ENCODE results near the gene VRK3.
A peak's percentile ranks its signal among the peaks of the same experiment; 100 is the strongest.
"Not testable (repeated sequence)": the region's sequence is repeated elsewhere in the genome, so short reads cannot be mapped to it uniquely, and the experiment has no call there.

Gene VRK3

GRCh38 chr19:49960980-49961379 lies 64.2 kb downstream of the VRK3 start, which contains the start of gene SIGLEC11:
Gene SIGLEC11 (minus strand): TSS chr19:49961172. CDS start chr19:49961081, 91 bp downstream.
- H3K4me3 ChIP-seq, result peak within 1 kb of the TSS in 1 of 7 experiments; percentile 3
- not testable (repeated sequence) for H3K27ac ChIP-seq

DNA sequence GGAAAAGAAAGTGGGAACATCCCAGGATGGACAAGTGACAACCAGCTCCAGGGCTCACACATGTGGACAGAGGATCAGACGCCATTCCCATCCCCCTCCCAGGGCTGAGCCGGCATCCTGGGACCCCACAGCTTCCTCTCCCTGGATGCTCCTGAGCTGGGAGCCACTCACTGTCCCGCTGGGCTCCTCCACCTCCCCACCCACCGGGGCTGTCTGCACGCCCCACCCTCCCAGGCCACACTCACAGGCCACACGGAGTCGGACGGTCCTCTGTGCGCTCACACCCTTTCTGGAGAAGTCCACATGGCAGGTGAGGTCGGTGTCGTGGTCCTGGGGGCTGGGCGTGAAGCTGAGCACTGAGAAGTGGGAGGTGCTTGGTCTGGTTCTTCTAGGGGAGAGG lies 65.3 kb downstream of the VRK3 start:
- H3K4me3 ChIP-seq, H3K27ac ChIP-seq: not testable (repeated sequence)

- not testable (repeated sequence) for H3K27ac ChIP-seq, H3K4me3 ChIP-seq
Observed at GRCh38 chr19:49958596-49958995, 66.6 kb downstream of the VRK3 start.

GRCh38 chr19:49958144-49958543 lies 67.0 kb downstream of the VRK3 start:
- H3K27ac ChIP-seq, H3K4me3 ChIP-seq: not testable (repeated sequence)

GRCh38 chr19:49957262-49957915 lies 67.8 kb downstream of the VRK3 start:
- Histone ChIP-seq H3K4me3 (no peak overlapping the region), H3K27ac (no peak overlapping the region)

- no peak overlapping the region for H3K4me3 ChIP-seq
Observed at GRCh38 chr19:49956115-49956495, 69.1 kb downstream of the VRK3 start.

GRCh38 chr19:49954933-49955332 lies 70.2 kb downstream of the VRK3 start:
- no peak overlapping the region for H3K27ac ChIP-seq

More at GRCh38 chr19:49956115-49956495, 69.1 kb downstream of the VRK3 start:
- H3K27ac ChIP-seq, result no peak overlapping the region

DNA sequence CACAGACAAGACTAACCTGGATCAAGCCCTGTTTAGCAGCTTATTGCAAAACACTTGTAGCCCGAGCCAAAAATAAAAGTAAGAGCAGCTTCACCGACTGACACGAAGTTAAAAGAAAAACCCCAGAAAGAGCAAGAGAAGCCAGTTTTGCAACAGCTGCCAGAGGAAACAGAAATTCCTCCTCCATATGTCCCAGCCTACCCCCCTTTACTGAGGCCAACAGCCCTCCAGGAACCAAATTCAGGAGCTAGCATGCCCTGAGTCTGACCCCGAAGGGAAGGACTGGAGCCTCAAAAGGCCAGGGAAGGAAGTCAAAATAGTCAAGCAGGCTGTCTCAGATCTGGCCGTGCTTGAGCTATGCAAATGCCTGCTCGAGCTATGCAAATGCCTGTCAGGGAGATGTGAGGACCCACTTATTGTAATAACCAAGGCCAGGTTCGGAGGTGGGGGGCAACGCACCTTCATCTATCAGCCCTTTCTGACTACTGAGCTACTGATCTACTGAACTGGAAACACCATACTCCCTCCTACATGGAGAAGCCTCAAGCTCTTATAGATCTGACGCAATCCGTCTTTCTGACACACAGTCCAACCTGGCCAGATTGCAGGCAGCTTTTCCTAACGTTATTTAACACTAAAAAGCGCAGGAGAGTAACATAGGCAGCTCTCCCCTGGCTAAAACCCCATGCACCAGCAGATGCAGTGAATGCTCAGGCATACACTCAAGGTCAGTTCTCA lies 70.9 kb downstream of the VRK3 start:
- H3K4me3 ChIP-seq, result no peak overlapping the region
- H3K27ac ChIP-seq, result peak overlapping the region in 1 of 21 experiments; percentile 24

More at GRCh38 chr19:49954933-49955332, 70.2 kb downstream of the VRK3 start:
- H3K4me3 ChIP-seq, result no peak overlapping the region

GRCh38 chr19:49953416-49953815 lies 71.8 kb downstream of the VRK3 start:
- H3K27ac ChIP-seq, result no peak overlapping the region
- H3K4me3 ChIP-seq, result no peak overlapping the region

DNA sequence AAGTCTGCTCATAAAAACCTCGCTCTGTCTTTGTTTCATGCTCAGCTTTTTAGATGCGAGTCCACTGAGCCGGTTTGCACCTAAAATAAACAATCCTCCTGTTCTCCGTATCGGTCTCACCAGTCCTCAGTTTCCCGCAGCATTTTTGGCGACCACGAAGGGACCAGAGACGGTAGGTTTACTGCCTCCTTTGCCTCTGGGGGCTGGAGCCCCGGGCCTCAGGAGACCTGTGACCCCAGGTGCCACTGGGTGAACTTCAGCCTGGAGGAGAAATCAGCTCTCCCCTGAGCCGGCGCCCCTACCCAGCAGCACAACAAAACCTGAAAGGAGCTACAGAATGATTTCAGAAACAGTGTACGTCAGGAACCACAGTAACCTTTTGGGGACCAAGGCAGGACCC lies 72.3 kb downstream of the VRK3 start:
- Histone ChIP-seq H3K27ac (no peak overlapping the region), H3K4me3 (no peak overlapping the region)

DNA sequence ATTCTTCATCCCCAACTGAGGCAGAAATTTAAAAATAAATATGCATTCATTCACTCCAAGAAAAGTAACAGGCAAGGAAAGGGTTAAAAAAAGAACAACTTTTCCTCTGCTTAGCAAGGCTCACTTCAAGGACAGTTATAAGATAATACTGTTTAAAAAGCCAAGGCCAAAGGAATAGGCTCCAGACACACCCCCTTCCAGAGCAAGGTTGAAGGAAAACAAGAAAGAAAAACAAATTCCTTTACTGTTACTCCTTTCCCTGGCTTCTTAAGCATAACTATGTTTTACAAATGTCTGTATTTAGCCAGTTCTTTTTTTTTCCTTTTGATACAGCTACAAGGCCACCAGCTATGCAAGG lies 72.7 kb downstream of the VRK3 start:
- Histone ChIP-seq H3K27ac (no peak overlapping the region), H3K4me3 (no peak overlapping the region)

DNA sequence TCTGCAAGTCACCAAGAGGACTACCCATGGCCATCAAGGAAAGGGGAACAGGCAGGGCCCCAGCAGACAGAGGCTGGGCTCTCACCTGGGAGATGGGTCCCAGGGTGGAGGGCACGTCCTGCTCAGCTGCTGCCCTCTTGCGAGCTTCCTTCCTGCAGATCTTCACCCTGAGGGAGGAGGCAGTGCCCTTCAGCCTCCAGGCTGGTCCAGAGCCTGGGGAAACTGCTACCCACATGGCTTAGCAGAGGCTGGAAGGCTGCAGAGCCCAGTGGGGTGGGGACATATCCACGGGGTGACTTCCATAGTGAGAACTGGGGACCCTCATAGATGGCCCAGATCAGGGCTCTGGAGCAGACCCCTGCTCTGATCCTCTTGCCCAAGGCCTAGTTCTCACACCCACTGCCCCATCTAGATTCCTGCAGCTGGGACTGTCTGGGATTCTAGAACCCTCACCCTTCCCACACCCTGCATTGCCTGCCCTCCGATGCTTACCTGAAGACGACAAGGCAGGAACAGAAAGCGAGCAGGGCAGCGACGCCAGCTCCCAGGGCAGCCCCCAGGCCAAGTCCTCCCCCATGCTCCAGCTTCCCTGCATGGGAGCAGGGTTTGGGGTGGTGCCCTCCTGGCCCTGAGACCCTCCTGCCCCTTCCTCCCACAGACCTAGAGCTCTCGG lies 73.2 kb downstream of the VRK3 start:
- Histone ChIP-seq H3K4me3 (no peak overlapping the region), H3K27ac (no peak overlapping the region)

DNA sequence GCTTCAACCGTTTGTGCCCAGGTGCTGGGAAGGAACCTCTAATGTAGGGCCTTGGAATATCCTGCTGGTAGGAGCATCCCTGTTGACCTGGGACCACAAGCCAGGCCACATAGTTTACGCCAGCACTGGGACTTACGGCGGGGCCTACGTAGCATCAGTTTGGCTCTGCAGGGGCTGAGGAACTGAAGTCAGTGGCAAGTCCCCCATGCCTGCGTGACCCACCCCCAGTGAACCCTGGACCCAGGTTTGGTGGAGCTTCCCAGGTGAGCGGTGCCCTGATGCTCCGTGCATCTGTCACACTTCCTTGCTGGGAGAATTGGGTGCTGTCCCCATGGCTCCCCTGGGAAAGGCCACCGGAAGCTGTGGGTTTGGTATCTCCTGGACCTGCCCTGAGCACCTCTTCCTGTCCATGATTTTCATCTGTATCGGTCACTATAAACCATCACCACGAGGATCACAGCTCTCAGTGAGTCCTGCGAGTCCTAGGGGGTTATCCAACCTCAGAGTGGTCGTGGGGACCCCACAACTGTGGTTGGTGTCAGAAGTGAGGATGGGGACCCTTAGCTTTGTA lies 74.1 kb downstream of the VRK3 start:
- H3K27ac ChIP-seq, result no peak overlapping the region
- H3K4me3 ChIP-seq, result no peak overlapping the region

DNA sequence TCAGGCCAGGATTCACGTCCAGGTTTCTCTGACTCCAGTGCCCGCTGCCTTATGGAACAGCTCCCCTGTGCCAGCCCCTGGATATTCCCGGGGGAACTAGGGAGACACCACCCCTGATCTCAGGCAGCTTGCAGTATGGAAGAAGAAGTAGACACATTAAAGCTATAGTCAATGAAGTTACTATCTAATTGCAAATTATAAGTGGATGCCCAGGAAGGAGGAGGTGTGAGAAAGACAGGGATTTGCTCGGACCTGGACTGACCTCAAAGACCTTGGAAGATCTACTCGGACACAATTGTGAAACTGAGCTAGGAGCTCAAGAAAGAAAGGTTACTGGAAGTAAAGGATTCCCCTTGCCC lies 74.6 kb downstream of the VRK3 start:
- Histone ChIP-seq H3K27ac (no peak overlapping the region), H3K4me3 (no peak overlapping the region)

DNA sequence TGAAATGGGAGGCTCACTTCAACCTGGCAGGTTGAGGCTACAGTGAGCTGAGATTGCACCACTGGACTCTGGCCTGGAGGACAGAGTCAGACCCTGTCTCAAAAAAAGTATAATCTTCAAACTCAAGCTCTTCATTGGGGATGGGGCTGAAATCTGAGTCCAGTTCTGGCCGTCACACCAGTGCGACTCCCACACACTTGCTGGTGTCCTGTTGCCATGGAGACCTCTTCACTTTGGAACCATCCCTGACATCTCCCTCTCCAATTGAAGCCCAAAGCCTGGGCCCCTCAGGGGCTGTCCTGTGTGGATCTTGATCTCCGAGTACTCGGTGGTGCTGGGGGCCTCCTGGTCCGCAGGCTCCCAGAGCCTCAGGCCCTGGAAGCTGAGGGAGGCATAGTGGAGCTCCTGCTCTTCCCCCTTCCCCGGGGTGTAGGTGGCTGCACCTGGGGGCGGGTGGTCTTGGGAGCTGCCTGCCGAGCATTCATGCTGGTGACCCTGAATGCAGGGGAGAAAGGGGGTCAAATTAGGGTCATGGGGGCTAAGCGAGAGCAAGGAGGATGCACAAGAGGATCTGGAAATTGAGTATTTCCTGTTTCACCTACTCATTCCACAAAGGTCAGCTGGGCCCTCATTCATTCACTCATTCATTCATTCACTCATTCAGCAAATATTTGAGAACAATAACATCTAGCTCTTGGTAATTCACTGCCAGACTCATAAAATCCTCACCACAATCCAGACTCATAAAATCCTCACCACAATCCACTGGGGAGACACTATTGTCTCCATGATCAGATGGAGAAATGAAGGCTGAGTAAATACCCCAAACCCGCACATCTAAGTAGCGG lies 75.2 kb downstream of the VRK3 start:
- H3K27ac ChIP-seq, result no peak overlapping the region
- H3K4me3 ChIP-seq, result no peak overlapping the region

DNA sequence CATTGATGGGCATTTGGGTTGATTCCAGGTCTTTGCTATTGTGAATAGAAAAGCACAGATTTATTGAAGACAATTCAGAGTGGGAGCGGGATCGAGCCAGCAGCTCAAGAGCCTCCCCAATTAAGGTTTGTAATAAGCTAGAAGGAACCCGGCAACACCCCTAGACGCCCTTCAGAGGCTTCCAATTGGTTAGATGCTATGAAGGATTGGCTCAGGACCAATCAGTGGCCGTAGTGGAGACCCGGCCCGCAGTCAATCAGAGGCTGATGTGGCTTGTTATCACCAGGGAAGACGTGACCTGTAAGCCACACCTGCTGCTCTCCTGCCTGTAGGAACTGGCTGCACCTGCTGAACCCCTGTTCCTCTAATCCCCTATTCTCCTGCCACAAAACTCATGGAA lies 78.8 kb downstream of the VRK3 start:
- Histone ChIP-seq H3K4me3 (no peak overlapping the region), H3K27ac (no peak overlapping the region)

- H3K27ac ChIP-seq, H3K4me3 ChIP-seq: not testable (repeated sequence)
Observed at GRCh38 chr19:49944567-49944966, 80.6 kb downstream of the VRK3 start.

- H3K27ac ChIP-seq, result no peak overlapping the region
- no peak overlapping the region for H3K4me3 ChIP-seq
Observed at GRCh38 chr19:49940482-49940791, 84.7 kb downstream of the VRK3 start.

DNA sequence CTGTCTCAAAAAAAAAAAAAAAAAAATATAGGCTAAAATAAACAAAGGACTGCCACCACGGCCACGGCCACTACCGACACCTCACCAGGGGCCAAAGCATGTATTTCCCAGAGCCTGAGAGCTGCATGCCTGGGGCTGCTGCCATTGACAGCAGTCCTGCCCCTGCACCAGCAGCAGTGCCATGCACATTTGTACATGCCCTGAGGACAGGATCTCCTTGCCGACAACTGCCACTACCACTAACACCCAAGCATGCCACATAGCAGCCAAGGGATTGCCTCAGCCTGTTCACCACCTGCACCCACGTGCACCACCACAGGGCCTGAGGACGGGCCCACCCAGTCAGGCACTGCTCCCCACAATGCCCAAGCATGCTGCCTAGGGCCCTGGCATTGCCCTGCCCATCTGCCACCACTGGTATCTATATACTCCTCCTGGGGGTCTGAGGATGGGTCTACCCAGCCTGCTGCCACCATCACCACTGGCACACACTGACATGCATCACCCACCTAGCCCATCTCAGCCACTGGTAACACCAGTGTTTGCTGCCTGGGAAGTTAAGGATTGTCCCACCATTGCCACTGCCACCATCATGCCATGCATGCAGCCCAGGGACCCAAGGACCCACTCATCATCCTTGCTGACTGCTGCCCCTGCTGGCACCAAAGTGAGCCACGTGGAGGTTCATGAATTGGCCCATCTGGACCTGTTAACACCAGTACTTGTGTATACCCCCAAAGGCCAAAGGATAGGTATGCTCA lies 85.3 kb downstream of the VRK3 start:
- Histone ChIP-seq H3K27ac (no peak overlapping the region), H3K4me3 (no peak overlapping the region)
